IMR-90 (cell line): Measurements from ENCODE around the gene ELOVL1. TPM values are rescaled to one million over a fixed set of nuclear protein-coding genes. Genes with fewer than 3 reads are reported as not detected.

ENCODE experiments used
- ATAC-seq: fragments of 200-7000 bp; cut with Tn5 transposase; 2 replicates; pipeline ENCODE4 v1.9.1; 2020; ENCODE audit warnings: low read depth, mild to moderate bottlenecking, moderate library complexity
- BruUV-seq: library from RNA; stranded (reverse); fragments of 400-500 nt; replicated peaks from 2 replicates; lab custom pipeline; 2021; lab: Mats Ljungman, UMichigan
- CTCF ChIA-PET: fragments of 300-600 bp; formaldehyde crosslinking; extraction: SDS; loops from one replicate; lab custom pipeline; 2021; ENCODE audit warnings: antibody characterized with exemption; lab: Yijun Ruan, JAX
- POLR2A ChIA-PET: fragments of 300-600 bp; sonication (Branson Sonifier 250); formaldehyde crosslinking; loops from one replicate; lab custom pipeline; 2022; ENCODE audit warnings: antibody characterized with exemption; ENCODE audit not compliant: unreplicated experiment; lab: Charles Lee
- DNase-seq: peaks from one replicate; pipeline ENCODE4 v3.0.0; 2013
- H2AFZ ChIP-seq: replicated peaks from 2 replicates; pipeline ENCODE3; 2013; ENCODE audit warnings: low read length, mild to moderate bottlenecking; ENCODE audit not compliant: poor library complexity
- H2AK5ac ChIP-seq: 2 replicates; pipeline ENCODE4 v1.6.1; 2013; ENCODE audit warnings: low read depth, low read length, inconsistent platforms
- H2AK9ac ChIP-seq: replicated peaks from 2 replicates; pipeline ENCODE3; 2013; ENCODE audit warnings: mild to moderate bottlenecking, low read depth, low read length, moderate library complexity; ENCODE audit not compliant: poor library complexity
- H2BK120ac ChIP-seq: 2 replicates; pipeline ENCODE4 v1.6.1; 2013; ENCODE audit warnings: low read depth, low read length, inconsistent platforms
- H2BK15ac ChIP-seq: 3 replicates; pipeline ENCODE4 v1.6.1; 2013; ENCODE audit warnings: low read depth, low read length, inconsistent platforms
- H2BK20ac ChIP-seq: 2 replicates; pipeline ENCODE4 v1.6.1; 2013; ENCODE audit warnings: low read depth, mild to moderate bottlenecking, inconsistent platforms, low read length, moderate library complexity
- H2BK5ac ChIP-seq: 2 replicates; pipeline ENCODE4 v1.6.1; 2013; ENCODE audit warnings: mild to moderate bottlenecking, low read depth, low read length, inconsistent platforms; ENCODE audit not compliant: poor library complexity, severe bottlenecking
- H3K14ac ChIP-seq: replicated peaks from 2 replicates; pipeline ENCODE4 v1.6.1; 2013; ENCODE audit warnings: low read depth, low read length, inconsistent platforms
- H3K18ac ChIP-seq: 2 replicates; pipeline ENCODE4 v1.6.1; 2013; ENCODE audit warnings: low read depth, low read length, control low read depth
- H3K23ac ChIP-seq: 2 replicates; pipeline ENCODE4 v1.6.1; 2013; ENCODE audit warnings: low read depth, low read length, inconsistent platforms
- H3K27ac ChIP-seq: 2 replicates; pipeline ENCODE4 v1.5.1; 2013; ENCODE audit warnings: mild to moderate bottlenecking, control low read depth, low read length; ENCODE audit not compliant: insufficient read depth
- H3K27me3 ChIP-seq: 2 replicates; pipeline ENCODE4 v1.6.1; 2013; ENCODE audit warnings: low read length; ENCODE audit not compliant: control insufficient read depth, insufficient read depth
- H3K36me3 ChIP-seq: 2 replicates; pipeline ENCODE4 v1.6.1; 2013; ENCODE audit warnings: low read length, mixed read lengths; ENCODE audit not compliant: control insufficient read depth, insufficient read depth
- H3K4ac ChIP-seq: 2 replicates; pipeline ENCODE4 v1.6.1; 2013; ENCODE audit warnings: low read depth, low read length, inconsistent platforms
- H3K4me1 ChIP-seq: 2 replicates; pipeline ENCODE4 v1.6.1; 2013; ENCODE audit warnings: low read length, mixed read lengths; ENCODE audit not compliant: control insufficient read depth, insufficient read depth
- H3K4me2 ChIP-seq: 2 replicates; pipeline ENCODE4 v1.6.1; 2013; ENCODE audit warnings: low read depth, mild to moderate bottlenecking, control low read depth, low read length, moderate library complexity
- H3K4me3 ChIP-seq: 2 replicates; pipeline ENCODE4 v1.5.1; 2013; ENCODE audit warnings: low read depth, mild to moderate bottlenecking, control low read depth, low read length, moderate library complexity; ENCODE audit not compliant: insufficient read depth
- H3K56ac ChIP-seq: 2 replicates; pipeline ENCODE4 v1.6.1; 2013; ENCODE audit warnings: low read length, inconsistent platforms; ENCODE audit not compliant: insufficient read depth; ENCODE audit errors: extremely low read depth
- H3K79me1 ChIP-seq, 2 experiments: 2 replicates each; pipeline ENCODE4 v1.6.1; 2013; ENCODE audit warnings: low read length in 2 of 2, inconsistent platforms in 1 of 2, low read depth in 1 of 2
- H3K9ac ChIP-seq: 2 replicates; pipeline ENCODE4 v1.6.1; 2013; ENCODE audit warnings: low read depth, low read length, control low read depth
- H3K9me1 ChIP-seq: 2 replicates; pipeline ENCODE4 v1.6.1; 2013; ENCODE audit warnings: low read length, inconsistent platforms; ENCODE audit not compliant: insufficient read depth
- H3K9me3 ChIP-seq: 2 replicates; pipeline ENCODE4 v1.6.1; 2013; ENCODE audit warnings: low read length; ENCODE audit not compliant: control insufficient read depth, insufficient read depth
- H4K20me1 ChIP-seq: 2 replicates; pipeline ENCODE4 v1.6.1; 2013; ENCODE audit warnings: low read length, inconsistent platforms; ENCODE audit not compliant: insufficient read depth
- H4K5ac ChIP-seq: 2 replicates; pipeline ENCODE4 v1.6.1; 2013; ENCODE audit warnings: mild to moderate bottlenecking, low read depth, low read length, control low read depth
- H4K8ac ChIP-seq, 2 experiments: 2 replicates each; pipeline ENCODE4 v1.6.1; 2013; ENCODE audit warnings: low read depth in 2 of 2, low read length in 2 of 2, control low read depth in 1 of 2, inconsistent platforms in 1 of 2
- H4K91ac ChIP-seq: 2 replicates; pipeline ENCODE4 v1.6.1; 2013; ENCODE audit warnings: low read depth, low read length, inconsistent platforms; ENCODE audit not compliant: insufficient read depth
- BHLHE40 ChIP-seq: fragments of 150-350 bp; IDR thresholded peaks from 2 replicates; pipeline ENCODE4 v1.6.1; 2016; ENCODE audit warnings: mild to moderate bottlenecking, low read depth, low read length
- CEBPB ChIP-seq: IDR thresholded peaks from 2 replicates; pipeline ENCODE4 v1.6.1; 2012; ENCODE audit warnings: low read depth, low read length, improper control_type of control experiment
- CHD1 ChIP-seq: IDR thresholded peaks from 2 replicates; pipeline ENCODE4 v1.6.1; 2012; ENCODE audit warnings: low read depth, low read length, improper control_type of control experiment
- CTCF ChIP-seq: conservative IDR thresholded peaks from 2 replicates; pipeline ENCODE4 v1.5.1; 2012; ENCODE audit warnings: mild to moderate bottlenecking, low read depth, low read length, improper control_type of control experiment
- ELK1 ChIP-seq: fragments of 150-350 bp; IDR thresholded peaks from 2 replicates; pipeline ENCODE4 v1.6.1; 2016; ENCODE audit warnings: low read depth, mild to moderate bottlenecking, low read length, moderate library complexity, borderline replicate concordance
- FOS ChIP-seq: fragments of 150-350 bp; IDR thresholded peaks from 2 replicates; pipeline ENCODE4 v1.6.1; 2016; ENCODE audit warnings: low read depth, low read length
- MAFK ChIP-seq: IDR thresholded peaks from 2 replicates; pipeline ENCODE4 v1.6.1; 2012; ENCODE audit warnings: low read depth, low read length, improper control_type of control experiment
- MAZ ChIP-seq: IDR thresholded peaks from 2 replicates; pipeline ENCODE4 v1.6.1; 2012; ENCODE audit warnings: low read depth, mild to moderate bottlenecking, low read length, improper control_type of control experiment, moderate library complexity, borderline replicate concordance
- MXI1 ChIP-seq: IDR thresholded peaks from 2 replicates; pipeline ENCODE4 v1.6.1; 2012; ENCODE audit warnings: low read depth, mild to moderate bottlenecking, low read length, moderate library complexity, borderline replicate concordance
- NFE2L2 ChIP-seq: fragments of 150-350 bp; IDR thresholded peaks from 2 replicates; pipeline ENCODE4 v1.6.1; 2016; ENCODE audit warnings: low read depth, mild to moderate bottlenecking, low read length
- POLR2A ChIP-seq: IDR thresholded peaks from 2 replicates; pipeline ENCODE4 v1.6.1; 2012; ENCODE audit warnings: mild to moderate bottlenecking, low read depth, low read length
- RFX5 ChIP-seq: IDR thresholded peaks from 2 replicates; pipeline ENCODE4 v1.8.0; 2012; ENCODE audit warnings: low read depth, mild to moderate bottlenecking, low read length, moderate library complexity
- SMC3 ChIP-seq: fragments of 150-350 bp; IDR thresholded peaks from 2 replicates; pipeline ENCODE4 v1.6.1; 2016; ENCODE audit warnings: low read depth, mild to moderate bottlenecking, antibody characterized with exemption, low read length, moderate library complexity
- USF2 ChIP-seq: fragments of 150-350 bp; IDR thresholded peaks from 2 replicates; pipeline ENCODE4 v1.6.1; 2017; ENCODE audit warnings: mild to moderate bottlenecking, antibody characterized with exemption, low read length, low read depth
- WGBS, 2 experiments: methylation state at CpG; one replicate each; pipeline versions ENCODE4 v1.1.5 to v1.1.7; 2013; ENCODE audit warnings: missing lambda C conversion rate in 2 of 2; ENCODE audit not compliant: insufficient read length in 1 of 2; ENCODE audit errors: extremely low coverage in 2 of 2; 5-methylcytosine and 5-hydroxymethylcytosine counted together
- dilution Hi-C: fragments of 300-500 bp; cut with HindIII; formaldehyde crosslinking; loops from one replicate; pipeline ENCODE4 v1.14.3; 2018; ENCODE audit warnings: low sequenced_read_pairs; ENCODE audit not compliant: unreplicated experiment
- in situ Hi-C: fragments of 300-500 bp; cut with MboI; formaldehyde crosslinking; loops from 3 replicates; pipeline ENCODE4 v1.14.3; 2019; ENCODE audit warnings: low sequenced_read_pairs, inconsistent platforms, mixed read lengths
- intact Hi-C: fragments of 100-400 bp; cut with micrococcal nuclease; formaldehyde crosslinking; loops from 2 replicates; pipeline ENCODE4 v1.10.0; 2022
- polyA plus RNA-seq, 3 experiments: library from polyadenylated mRNA; depleted of rRNA; stranded (reverse); fragments of >200 nt; gene quantifications; 2 replicates each; pipeline ENCODE4 v1.2.3, GENCODE V29; 2012; ENCODE audit warnings: low replicate concordance in 1 of 3
- total RNA-seq: library from RNA; depleted of rRNA; stranded (reverse); fragments of >200 nt; gene quantifications from 2 replicates; pipeline ENCODE4 v1.2.3, GENCODE V29; 2012

ELOVL1 gene
- total and polyA plus RNA-seq, 2 of the 4 experiments (the other 2 are of a cell fraction) = 88.9 to 211 TPM

GRCh38 chr1:43376723-43377235 lies 9.0 kb upstream of the ELOVL1 start:
- TF ChIP-seq CTCF (no peak), SMC3 (no peak), POLR2A (no peak), MAFK (no peak), BHLHE40 (no peak), MAZ (no peak), CHD1 (no peak), RFX5 (no peak), CEBPB (no peak), MXI1 (no peak), ELK1 (no peak), FOS (no peak), USF2 (no peak), NFE2L2 (no peak)
- Histone ChIP-seq H2BK5ac (no peak overlapping the region), H3K4me2 (no peak overlapping the region), H4K20me1 (0 out of 2 replicates have a peak, but pooled peaks cover 2% of the 10 kb centered on the region), H3K9me3 (no peaks in the 10 kb centered on the region), H3K4me3 (no peak overlapping the region), H3K56ac (no peak overlapping the region), H2BK15ac (no peak overlapping the region), H3K4ac (no peak overlapping the region), H2AFZ (no peak overlapping the region), H3K36me3 (peaks cover 13% of the 10 kb centered on the region), H3K18ac (no peak overlapping the region), H2BK120ac (no peak overlapping the region), H4K8ac (no peak overlapping the region), H4K5ac (no peak overlapping the region), H2BK20ac (no peak overlapping the region), H3K14ac (no peak overlapping the region), H3K27me3 (no peaks in the 10 kb centered on the region), H3K9ac (no peak overlapping the region), H3K4me1 (peaks cover 9% of the 10 kb centered on the region; the same call in 1 of the 2 replicates), H3K23ac (no peak overlapping the region), H3K79me1 (peaks cover 20 to 56% of the 10 kb centered on the region in 2 experiments), H4K91ac (no peak overlapping the region), H3K9me1 (peaks cover 15% of the 10 kb centered on the region), H2AK9ac (no peak overlapping the region), H2AK5ac (no peak overlapping the region), H3K27ac (no peak overlapping the region)
- CTCF ChIA-PET = no interaction called here
- BruUV-seq = no TSS peak
- dilution Hi-C loops (no loop called here), intact Hi-C loops (no loop called here), in situ Hi-C loops (no loop called here)
- POLR2A ChIA-PET = interaction anchor here (0.5 kb wide), 1 partner anchor 162 kb away, joined by 3 read pairs; no protein-coding TSS in a partner anchor
- no peak for ATAC-seq
- 100% methylated on average over 1 of the region's 7 CpGs; no CpG with 5 or more reads in 1 of the 2 experiments for WGBS, 2 experiments
- no peak for DNase-seq
